Stimulated activated CD4-positive, alpha-beta T cell treated with anti-CD3 and anti-CD28 coated beads, Interleukin-4, amount 100 ng/mL, for 24 hours (primary cell): ENCODE measurements around the gene SAT2.
"Not testable (repeated sequence)": the region's sequence is repeated elsewhere in the genome, so short reads cannot be mapped to it uniquely, and the experiment has no call there.

Experiments used
- DNase-seq: peaks from one replicate; pipeline ENCODE4 v3.0.0-alpha.2; 2020

The SAT2 gene

DNA sequence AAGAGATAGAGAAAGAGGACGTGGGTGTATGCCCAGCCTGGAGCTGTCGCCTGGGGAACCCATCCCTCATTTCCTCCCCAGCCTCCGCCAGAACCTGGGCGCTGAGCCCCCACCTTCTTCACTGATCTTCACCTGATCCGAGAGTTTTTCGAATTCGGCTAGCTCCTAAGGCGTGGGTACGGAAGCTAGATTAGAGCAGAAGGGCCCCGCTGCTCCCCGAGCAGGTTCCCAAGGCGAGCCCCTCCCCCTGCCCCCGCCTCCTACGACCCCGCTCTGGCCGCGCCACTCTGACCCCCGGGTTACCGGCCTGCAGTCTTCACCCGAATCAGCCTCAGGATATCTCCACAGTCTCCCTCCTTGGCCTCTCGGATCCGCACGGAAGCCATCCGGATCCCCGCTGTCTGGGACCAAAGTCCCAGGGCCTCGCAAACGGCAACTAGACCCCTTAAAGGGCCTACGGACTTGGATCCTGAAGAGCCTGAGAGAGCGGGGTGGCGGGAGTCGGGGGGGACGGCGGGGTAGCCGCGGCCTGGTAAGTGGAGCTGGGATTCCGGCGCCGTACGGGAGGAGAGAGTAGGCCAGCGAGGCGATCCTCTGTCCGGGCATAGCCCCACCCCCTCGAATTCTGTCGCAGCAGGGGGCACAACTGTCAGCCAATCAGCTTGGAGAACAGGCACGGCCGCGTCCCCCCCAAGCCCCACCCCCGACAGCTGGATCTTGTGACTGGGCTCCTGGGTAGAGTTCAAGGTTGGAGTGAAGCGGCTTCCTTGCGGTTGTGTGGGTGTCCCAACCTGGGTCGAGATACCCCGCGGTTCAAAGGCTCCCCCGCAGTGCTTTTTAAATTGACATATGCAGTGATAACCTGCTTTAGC, at the start of gene SAT2:
SAT2 (minus strand) TSS at position 572 of the 872 bp plus-strand sequence; CDS start at position 386, 186 bp downstream.
- DNase-seq, result peak; percentile 86

DNA sequence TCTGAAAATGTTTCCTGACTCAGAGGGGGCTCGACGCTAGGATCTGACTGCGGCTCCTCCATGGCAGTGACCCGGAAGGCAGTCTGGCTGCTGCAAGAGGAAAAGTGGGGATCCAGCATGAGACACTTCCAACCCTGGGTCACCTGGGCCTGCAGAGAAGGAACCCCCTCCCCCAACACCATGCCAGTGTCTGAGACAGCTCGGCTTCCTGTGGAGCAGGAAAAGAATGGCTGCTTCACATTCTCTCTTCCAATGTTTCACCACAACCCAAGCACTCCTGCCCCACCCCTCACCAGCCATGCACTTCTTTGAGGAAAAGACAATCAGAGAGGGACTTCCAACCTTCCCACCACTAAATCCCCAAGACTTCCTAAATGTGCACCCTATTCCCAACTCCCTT, 48.9 kb upstream of the SAT2 start:
- no peak for DNase-seq

DNA sequence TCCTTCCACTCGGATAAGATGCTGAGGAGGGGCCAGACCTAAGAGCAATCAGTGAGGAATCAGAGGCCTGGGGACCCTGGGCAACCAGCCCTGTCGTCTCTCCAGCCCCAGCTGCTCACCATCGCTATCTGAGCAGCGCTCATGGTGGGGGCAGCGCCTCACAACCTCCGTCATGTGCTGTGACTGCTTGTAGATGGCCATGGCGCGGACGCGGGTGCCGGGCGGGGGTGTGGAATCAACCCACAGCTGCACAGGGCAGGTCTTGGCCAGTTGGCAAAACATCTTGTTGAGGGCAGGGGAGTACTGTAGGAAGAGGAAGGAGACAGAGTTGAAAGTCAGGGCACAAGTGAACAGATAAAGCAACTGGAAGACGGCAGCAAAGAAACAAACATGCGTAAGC, 47.3 kb upstream of the SAT2 start:
- DNase-seq, result no peak

DNA sequence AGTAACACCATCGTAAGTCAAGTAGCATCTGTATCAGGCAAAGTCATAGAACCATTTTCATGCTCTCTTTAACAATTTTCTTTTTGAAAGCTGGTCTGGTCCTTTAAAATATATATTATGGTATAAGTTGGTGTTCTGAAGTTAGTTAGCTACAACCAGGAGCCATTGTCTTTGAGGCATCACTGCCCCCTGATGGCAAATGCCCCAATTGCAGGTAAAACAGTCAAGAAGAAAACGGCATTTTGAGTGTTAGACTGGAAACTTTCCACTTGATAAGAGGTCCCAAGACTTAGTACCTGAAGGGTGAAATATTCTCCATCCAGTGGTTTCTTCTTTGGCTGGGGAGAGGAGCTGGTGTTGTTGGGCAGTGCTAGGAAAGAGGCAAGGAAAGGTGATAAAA, 45.6 kb upstream of the SAT2 start:
- peak; percentile 51 for DNase-seq

DNA sequence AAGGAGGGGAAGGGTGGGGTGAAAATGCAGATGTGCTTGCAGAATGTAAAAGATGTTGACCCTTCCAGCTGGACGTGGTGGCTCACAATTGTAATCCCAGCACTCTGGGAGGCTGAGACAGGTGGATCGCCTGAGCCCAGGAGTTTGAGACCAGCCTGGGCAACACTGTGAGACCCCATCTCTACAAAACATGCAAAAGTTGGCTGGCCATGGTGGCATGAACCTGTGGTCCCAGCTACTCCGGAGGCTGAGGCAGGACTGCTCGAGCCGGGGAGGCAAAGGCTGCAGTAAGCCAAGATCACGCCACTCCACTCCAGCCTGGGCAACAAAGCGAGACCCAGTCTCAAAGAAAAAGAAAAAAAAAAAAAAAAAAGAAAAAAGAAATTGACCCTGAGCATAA, 40.9 kb upstream of the SAT2 start:
- no peak for DNase-seq

DNA sequence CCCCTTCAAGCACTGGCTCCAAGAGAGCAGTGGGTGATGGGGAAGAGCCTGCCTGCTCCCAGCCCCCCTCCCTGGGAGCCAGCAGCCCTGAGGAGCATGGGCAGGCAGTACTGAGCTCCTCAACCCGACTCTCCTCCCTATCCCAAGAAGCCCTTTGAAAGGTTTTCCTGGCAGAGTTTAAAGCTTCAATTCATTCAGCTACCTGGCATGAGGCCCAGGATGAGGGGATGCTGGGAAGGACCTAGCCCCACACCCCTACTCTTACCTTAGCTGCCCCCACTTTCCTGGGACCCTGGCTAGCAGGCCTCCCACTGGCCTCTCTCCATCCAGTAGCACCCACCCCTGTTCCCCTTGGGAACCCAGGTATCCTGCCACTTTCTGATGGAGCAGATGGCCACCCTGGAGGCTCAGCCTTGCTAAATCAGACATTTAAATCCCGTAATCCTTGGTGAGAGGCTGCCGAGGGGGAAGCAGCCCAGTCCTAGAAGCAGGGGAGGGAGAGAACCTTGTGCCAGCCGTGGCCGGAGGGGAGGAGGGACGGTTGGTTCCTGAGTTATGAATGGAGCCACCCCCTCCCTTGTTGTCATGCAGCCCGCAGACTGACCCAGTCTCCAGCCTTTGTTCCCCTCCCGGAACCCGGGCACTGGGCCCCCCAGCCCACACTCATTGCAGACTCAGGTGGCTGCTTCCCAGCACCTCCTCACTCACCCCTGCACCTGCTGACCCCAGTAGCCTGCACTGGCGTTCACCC, 40.2 kb upstream of the SAT2 start:
- no peak for DNase-seq

DNA sequence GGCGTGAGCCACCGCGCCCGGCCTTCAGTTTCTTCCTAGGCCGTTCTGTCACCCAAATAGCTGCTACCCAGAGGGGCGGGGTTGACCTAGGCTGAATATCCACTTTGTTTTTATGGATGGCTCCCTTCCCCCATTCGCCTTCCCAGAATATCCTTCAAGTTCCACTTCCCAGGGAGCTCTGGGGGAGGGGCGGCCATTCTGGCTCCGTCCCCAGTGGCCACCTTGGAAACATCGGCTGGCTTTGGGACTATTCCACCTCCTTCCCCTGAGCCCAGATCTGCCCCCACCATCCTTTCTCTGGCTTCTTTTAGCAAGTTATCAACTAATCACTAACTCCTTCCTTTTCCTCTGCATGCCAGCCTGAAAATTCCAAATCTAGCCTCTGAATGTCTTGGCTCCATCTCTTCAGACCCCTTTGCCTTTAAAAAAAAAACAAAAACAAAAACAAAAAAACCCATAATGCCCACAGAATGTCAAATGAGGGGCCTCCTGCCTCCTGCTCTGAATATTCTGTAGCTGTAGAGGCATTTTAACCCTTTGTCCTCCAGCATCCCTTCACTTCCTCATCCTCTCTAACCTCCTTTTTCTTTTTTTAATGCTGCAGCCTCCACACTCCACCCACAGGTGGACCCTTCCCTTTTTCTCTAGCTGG, 29.5 kb upstream of the SAT2 start:
- DNase-seq, result no peak

DNA sequence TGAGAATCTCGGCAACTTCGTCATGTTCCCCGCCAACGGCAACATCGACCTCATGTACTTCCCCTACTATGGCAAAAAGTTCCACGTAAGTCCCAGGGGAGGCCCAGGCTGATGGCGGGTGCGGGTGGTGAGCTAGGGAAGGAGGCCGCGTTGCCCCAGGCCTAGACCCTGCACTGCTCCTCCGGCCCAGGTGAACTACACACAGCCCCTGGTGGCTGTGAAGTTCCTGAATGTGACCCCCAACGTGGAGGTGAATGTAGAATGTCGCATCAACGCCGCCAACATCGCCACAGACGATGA, 27.9 kb upstream of the SAT2 start:
- no peak for DNase-seq

DNA sequence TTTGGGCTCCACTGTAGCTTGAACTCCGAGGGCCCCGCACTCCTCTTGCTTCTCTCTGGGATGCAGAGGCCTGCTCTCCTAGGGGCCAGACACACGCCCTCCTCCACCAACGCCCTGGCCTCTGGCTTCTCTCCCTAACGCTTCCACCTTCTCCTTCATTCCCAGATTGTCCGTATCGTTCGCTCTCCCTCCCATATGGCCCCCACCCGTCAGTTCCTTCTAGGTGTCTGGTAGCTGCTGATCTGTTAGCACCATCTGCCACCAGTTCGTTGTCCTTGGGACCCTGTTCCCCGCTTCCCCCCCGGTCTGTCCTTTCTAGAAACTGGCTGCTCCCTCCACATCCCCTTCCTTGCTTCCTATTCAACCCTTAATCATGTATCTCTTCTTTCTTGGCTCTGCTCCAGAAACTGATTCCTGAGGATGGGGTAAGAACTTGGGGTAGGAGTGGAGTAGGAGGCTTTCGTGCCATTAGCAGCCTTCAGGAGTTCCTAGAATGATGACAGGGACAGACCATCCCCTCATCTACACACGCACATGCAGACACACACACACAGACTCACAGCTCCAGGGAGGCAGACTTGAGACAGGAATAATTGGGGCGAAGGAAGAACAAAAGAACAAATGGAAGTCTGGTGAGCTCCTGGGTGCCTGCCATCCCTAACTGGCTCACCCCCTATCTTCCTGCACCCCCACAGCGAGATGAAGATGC, 27.4 kb upstream of the SAT2 start:
- DNase-seq, result no peak

DNA sequence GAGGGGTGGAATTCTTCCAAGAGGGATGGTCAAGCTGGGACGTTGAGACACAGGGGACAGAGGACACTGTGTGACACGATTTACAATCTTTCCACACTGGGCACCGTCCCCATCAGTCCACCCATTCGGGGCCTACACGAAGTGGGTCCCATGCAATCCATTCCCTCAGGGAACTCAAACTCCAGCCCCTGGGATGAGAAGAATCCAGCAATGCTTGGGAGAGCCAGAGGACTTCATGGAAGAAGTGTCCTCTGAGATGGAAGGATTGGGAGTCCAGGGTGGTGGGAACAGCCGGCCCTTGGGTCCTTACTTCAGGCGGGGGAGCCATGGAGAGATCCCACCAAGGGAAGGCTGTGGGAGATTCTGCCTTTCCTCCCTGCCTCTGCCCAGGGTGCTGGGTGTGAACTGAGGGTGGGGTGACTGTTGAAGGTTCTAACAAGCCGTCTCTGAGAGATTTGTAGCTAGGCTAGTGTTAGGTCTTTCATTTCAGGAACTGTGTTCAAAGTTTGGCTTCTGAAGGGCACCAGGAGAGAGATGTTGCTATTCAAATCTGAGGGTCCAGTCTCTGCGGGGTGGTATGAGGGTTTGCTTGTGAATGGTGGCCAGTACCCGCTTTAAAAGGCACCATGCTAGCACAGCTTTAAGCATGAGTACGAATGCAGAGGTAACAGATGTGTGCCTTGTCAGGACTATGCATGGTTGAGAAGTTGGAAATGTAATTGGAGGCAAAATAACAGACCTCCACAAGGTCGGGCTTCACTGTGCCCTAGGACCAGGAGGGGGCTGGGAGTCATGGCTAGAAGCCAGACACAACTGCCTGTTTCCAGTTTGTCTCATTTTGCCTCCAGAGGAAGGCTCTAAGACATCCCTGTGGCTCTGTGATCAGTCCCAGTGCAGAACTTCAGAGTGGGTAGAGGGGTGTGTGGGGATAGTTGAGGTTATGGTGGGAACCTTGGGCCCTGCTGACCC, 25.1 kb upstream of the SAT2 start:
- DNase-seq, result no peak

DNA sequence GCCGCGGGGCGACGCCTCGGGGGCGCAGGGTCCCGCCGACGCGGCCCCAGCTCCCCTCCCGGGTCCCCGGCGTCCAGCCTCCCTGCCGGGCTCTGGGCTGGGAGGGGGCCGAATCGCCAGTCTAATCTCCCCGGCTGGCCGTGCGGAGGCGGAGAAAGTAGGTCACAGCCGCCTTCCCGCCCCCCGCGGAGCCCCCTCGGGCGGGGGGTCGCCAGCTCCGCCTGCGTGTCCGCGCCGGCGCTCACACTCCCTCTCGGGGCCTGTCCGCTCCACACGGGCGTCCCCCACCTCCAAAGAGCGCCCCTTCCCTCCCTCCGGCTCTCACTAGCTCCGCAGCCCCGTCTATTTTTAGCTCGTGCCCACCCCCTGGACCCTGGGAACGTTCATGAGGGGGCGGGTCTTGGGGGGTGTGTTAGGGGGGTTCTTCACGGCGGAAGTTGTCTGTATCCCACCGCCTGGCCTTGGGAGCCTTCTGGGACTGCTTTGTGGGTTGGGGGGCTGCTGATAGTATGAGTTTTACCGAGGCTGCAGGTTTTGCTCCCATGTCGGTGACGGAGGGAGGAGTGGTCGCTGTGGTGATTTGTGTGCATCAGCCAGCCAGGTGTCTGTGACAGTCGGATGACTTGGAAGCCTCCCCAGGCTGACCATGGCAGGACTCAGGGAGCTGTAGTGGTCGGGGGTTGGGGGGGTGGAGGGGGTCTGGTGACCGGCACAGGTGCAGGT, 24.2 kb upstream of the SAT2 start:
- no peak for DNase-seq

DNA sequence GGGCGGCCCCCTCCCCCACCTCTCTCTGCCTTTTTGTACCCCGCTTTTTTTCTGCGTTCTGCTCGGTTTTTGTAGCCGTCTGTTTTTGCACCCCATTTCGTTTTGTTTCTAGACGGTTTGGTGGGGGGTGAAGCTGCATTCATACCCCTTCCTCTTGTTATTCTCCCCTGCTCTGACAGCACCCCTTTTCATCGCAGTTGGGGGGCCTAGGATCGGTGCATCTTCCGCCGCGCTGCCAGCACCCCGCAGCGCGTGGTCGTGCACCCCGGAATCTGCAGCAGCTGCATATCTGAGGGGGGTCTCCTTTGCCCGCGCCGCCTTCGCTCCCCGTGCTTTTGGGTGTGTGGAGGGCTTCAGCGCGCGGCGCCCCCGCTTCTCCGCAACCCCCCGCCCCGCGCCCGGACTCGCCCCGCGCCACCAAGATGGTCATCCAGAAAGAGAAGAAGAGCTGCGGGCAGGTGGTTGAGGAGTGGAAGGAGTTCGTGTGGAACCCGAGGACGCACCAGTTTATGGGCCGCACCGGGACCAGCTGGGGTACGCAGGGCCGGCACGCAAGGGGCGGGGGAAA, 23.6 kb upstream of the SAT2 start:
- no peak for DNase-seq

DNA sequence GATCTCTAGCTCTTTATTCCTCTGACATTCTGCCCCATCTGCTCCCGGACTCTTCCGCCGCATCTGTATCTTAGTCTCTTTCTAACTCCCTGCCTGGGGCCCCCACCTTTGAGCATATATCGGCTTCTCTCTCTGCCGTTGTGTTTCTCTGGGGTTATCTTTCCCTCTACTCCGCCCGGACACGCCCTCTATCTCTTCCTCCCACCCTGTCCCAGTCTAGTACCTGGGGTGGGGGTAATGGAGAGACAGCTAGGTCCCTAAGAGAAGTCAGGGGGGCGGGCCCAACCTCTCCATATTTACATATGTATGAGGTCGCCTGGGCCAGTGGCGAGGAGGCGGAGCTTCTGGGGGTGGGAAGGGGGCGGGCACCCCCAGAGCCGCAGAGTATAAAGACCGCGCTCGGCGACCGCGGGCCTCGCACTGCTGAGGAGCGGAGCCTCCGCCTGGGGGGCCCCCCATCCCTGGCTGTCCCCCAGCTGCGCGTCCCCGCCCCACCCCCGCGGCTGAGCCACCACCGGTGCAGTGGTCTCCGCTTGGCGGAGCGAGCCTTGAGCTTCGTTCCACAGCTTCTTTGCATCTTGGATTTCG, 23.0 kb upstream of the SAT2 start, which contains the start of gene ATP1B2:
ATP1B2 (plus strand) TSS at position 418 of the 588 bp plus-strand sequence. CDS start 593 bp downstream, outside the sequence.
- peak; percentile 72 for DNase-seq

DNA sequence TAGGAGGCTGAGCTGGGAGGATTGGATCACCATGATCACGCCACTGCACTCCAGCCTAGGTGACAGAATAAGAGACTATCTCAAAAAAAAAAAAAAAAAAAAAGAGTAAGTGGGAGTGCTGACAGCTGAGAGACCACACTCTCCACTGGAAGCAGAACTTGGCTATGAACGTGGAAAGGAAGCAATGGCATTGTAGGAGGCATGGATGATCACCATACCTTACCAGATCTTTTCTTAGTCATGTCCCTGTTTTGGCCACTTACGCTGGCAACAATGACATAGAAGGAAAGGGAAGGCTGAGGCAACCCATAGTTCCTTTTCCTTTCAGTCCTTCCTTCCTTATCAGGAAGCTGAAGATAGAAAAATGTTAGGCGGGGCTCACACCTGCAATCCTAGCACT, 19.4 kb upstream of the SAT2 start:
- no peak for DNase-seq

DNA sequence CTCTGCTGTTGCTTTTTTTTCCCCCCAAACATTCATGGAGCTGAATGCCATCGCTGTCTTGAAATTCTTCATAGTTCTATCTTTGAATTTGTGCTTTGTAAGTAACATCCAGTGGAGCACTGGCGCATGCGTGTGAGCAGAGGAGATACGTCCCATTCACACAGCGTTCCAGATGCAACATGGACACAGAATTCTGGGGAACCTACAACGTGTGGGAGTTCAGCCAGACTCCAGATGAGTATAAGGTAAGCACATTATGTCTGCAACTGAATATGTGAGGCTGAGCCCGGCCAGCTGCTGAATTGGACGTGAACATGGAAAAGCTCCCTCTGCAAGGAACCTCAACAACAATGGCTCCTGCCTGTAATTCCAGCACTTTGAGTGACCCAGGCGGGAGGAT, 18.8 kb upstream of the SAT2 start:
- DNase-seq, result no peak

DNA sequence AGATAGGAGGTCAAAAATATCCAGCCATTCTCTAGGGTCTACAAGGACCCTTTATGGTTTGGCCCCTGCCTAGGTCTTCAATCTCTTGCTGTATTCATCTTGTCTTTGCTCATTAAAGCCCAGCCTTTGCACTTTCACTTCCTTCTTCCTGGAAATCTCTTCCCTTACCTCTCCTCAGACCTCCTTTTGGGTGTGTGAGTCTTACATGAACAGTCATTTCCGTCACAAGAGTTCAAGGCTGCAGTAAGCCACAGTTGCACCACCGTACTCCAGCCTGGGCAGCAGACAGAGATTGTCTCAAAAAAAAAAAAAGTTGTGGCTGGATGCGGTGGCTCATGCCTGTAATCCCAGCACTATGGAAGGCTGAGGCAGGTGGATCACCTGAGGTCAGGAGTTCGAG, 17.2 kb upstream of the SAT2 start:
- DNase-seq, result no peak

DNA sequence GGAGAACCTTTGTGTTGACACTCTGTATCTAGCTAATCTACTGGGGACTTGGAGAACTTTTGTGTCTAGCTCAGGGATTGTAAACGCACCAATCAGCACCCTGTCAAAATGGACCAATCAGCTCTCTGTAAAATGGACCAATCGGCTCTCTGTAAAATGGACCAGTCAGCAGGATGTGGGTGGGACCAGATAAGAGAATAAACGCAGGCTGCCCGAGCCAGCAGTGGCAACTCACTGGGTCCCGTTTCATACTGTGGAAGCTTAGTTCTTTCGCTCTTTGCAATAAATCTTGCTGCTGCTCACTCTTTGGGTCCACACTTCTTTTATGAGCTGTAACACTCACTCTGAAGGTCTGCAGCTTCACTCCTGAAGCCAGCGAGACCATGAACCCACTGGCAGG, 14.0 kb upstream of the SAT2 start:
- not testable (repeated sequence) for DNase-seq

DNA sequence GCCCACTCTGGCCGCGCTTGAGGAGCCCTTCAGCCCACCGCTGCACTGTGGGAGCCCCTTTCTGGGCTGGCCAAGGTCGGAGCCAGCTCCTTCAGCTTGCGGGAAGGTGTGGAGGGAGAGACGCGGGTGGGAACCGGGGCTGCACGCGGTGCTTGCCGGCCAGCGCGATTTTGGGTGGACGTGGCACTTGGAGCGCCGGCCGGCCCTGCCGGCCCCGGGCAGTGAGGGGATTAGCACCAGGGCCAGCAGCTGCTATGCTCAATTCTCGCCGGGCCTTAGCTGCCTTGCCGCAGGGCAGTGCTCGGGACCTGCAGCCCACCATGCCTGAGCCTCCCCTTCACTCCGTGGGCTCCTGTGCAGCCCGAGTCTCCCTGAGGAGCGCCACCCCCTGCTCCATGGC, 13.2 kb upstream of the SAT2 start:
- no peak for DNase-seq

DNA sequence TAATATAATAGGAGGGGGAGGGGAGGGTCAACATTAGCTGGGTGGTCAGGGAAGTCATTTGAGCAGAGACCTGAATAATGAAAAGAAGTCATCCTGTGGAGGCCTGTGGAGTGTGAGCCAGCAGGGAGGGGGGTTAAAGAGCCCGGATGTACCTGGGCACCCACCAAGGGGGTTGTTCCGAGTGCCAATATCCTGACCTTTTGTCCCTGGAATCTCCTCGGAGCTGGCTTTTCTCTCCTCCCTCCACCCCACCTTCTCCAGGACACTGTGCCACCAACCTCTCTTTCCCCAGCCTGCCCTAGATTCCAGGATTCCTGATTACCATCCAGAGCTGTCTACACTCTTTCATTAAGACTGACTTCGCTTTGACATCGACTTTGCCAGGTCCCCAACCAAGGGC, 8.5 kb upstream of the SAT2 start:
- no peak for DNase-seq

DNA sequence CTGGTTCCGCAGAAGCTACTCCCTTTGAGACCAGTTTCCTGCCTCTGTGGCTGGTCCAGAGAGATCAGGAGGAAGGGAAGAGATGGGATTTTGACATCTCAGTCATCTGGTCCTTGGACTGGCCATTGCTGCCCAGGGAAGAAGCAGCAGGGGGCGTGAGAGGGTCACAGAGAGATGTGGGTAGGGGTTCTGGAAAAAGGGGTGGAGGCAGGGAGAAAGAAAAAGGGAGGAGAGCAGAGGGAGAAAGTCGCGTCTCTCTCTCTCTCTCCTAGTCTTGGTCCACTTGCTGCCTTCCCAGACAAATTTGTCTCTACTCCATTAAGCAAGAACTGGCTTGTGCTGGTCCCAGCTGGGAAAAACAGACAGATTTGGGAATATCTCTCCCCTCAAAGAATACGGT, 6.8 kb upstream of the SAT2 start:
- no peak for DNase-seq

DNA sequence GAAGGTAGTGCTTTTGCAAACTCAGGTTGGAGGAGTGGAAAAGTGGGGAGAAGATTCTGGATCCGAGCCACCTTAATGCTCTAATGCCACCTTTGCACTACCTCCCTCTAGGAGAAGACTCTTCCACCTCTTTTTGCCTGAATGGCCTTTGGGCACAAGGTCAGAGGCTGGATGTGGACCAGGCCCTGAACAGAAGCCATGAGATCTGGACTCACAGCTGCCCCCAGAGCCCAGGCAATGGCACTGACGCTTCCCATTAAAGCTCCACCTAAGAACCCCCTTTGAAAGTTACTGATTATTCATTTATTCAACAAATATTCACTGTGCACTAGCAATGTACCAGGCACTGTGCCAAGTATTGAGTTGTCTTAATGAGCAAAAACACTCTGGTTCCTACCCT, 5.5 kb upstream of the SAT2 start:
- DNase-seq, result no peak
